ENCODE measurements around the gene SDHAF4.

DNA sequence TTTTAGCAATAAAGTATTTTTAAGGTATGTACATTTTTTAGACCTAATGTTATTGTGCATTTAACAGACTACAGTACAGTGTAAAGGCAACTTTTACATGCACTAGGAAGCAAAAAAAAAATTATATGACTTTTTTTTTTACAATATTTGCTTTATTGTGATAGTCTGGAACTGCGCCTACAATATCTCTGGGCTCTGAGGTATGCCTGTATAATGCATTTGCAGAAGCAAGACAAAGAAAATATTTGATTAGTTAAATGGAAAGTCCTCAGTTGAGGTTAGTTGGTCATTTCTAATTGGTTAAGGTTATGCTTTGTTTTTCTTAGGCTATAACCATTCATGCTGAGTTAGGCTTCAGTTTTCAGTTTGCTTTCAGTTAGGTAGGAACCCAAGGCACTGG lies 54.0 kb downstream of the SDHAF4 start:
- TF ChIP-seq CTCF (conservative IDR thresholded peaks at IDR 0.05) (no peak), ZFX (IDR thresholded peaks at IDR 0.05) (no peak)

All from C4-2B (cell line).